GM18861 (cell line): ENCODE data around the gene CIC.

Experiments used
- ATAC-seq: cut with Tn5 transposase; IDR thresholded peaks from one replicate; pipeline ENCODE4 v1.9.1; 2021; ENCODE audit not compliant: unreplicated experiment

Gene CIC

DNA sequence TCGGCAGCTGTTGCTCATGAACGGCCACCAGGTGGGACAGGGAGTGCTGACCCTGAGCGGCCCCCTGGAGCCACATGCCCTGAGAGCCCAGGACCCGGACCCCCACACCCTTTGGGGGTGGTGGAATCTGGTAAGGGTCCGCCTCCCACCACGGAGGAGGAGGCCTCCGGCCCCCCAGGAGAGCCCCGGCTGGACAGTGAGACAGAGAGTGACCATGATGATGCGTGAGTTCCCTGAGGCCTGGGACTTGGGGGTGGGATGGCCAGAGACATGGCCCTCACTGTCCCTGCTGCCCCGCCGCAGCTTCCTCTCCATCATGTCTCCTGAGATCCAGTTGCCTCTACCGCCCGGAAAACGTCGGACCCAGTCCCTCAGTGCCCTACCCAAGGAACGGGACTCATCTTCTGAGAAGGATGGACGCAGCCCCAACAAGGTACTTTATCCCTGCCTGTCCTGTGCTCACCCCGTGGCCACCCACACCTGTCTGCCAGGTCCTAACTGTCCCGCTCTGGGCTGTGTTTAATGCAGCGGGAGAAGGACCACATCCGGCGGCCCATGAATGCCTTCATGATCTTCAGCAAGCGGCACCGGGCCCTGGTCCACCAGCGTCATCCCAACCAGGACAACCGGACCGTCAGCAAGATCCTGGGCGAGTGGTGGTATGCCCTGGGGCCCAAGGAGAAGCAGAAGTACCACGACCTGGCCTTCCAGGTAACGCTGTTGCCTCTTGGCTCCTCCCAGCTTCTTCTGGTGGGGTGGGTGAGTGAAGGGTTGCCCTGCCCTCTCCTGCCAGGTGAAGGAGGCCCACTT lies 18.2 kb downstream of the CIC start:
- no peak for ATAC-seq

DNA sequence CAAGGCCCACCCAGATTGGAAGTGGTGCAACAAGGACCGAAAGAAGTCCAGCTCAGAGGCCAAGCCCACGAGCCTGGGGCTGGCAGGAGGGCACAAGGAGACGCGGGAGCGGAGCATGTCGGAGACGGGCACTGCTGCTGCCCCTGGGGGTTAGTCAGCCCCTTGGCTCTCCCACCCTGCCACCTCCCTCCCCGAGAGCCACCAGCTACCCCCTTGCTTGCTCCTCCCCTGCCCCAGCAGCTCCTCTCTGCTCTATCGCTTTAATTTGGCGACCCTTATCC lies 18.7 kb downstream of the CIC start:
- ATAC-seq = no peak

DNA sequence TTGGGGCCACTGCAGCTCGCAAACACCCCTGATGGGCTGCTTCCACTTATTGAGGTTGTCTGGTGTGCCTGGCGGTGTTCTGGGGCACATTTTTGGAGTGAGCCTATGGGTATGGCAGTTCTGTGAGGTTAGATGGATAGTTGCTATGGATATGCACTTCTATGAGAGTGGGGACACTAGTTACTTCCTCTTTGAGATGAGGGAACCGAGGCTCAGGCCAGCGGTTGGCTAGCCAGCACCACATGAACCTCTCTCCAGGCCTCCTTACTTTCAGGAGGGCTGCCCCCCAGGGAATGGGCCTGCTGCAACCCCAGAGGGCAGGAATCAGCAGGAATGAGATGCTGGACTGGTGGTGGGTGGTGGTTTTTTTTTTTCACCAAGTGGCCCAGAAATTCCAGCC lies 19.3 kb downstream of the CIC start:
- ATAC-seq = no peak

DNA sequence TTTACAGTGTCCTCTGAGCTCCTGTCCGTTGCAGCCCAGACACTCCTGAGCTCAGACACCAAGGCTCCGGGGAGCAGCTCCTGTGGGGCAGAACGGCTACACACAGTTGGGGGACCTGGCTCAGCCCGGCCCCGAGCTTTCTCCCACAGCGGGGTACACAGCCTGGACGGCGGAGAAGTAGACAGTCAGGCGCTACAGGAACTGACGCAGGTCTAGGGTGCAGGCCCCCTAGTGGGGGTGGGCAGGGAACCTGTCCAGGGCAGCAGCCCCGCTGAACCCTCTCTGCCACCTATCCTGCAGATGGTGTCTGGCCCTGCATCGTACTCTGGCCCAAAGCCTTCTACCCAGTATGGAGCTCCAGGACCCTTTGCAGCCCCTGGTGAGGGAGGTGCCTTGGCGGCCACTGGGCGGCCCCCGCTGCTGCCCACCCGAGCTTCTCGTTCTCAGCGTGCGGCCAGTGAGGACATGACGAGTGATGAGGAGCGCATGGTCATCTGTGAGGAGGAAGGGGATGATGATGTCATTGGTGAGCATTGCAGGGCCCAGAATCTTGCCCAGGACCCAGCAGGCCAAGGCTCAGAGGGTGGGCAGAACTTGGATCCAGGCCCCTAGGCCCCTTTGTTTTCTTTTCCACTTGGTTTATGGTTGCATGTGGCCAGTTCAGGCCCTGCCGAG lies 20.0 kb downstream of the CIC start:
- no peak for ATAC-seq

DNA sequence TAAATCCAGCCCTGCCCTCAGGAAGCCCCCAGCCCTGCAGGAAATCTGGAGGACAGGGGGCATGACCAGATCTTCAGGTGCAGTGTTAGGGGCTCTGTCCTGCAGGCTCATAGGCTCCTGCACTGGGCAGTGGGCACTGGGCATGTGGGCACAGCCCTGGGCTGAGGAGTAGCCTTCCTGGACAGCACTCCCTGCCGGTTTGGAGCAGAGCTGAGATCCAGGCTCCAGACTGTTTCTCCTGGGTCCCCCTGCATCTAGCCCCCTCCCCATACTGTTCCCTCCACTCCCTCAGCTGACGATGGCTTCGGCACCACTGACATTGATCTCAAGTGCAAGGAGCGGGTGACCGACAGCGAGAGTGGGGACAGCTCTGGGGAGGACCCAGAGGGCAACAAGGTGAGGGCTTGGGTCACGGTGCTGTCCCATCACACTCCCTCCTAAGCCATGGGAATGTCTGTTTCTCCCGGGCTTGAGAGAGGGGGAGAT lies 20.5 kb downstream of the CIC start:
- ATAC-seq = no peak

DNA sequence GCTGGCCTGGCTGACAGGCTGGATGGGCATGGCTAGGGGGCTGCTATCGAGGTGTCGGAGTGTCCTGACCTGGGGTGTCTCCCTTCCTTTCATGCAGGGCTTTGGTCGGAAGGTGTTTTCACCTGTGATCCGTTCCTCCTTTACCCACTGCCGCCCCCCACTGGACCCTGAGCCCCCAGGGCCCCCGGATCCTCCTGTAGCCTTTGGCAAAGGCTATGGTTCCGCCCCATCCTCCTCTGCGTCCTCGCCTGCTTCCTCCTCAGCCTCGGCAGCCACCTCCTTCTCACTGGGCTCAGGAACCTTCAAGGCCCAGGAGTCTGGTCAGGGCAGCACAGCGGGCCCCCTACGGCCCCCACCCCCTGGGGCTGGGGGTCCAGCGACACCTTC lies 21.1 kb downstream of the CIC start:
- no peak for ATAC-seq

DNA sequence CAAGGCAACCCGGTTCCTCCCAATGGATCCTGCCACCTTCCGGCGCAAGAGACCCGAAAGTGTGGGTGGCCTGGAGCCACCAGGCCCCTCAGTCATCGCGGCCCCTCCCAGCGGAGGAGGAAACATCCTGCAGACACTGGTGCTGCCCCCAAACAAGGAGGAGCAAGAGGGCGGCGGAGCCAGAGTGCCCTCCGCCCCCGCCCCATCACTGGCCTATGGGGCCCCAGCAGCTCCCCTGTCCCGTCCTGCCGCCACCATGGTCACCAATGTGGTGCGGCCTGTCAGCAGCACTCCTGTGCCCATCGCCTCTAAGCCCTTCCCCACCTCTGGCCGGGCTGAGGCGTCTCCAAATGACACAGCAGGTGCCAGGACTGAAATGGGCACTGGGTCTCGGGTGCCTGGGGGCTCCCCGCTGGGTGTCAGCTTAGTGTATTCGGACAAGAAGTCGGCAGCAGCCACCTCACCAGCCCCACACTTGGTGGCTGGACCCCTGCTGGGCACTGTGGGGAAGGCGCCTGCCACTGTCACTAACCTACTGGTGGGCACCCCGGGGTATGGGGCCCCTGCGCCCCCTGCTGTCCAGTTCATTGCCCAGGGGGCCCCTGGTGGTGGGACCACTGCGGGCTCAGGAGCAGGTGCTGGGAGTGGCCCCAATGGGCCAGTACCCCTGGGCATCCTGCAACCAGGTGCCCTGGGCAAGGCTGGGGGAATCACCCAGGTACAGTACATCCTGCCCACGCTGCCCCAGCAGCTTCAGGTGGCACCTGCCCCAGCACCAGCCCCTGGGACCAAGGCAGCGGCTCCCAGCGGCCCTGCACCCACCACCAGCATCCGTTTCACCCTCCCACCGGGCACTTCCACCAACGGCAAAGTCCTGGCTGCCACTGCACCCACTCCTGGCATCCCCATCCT lies 21.7 kb downstream of the CIC start:
- ATAC-seq = no peak

DNA sequence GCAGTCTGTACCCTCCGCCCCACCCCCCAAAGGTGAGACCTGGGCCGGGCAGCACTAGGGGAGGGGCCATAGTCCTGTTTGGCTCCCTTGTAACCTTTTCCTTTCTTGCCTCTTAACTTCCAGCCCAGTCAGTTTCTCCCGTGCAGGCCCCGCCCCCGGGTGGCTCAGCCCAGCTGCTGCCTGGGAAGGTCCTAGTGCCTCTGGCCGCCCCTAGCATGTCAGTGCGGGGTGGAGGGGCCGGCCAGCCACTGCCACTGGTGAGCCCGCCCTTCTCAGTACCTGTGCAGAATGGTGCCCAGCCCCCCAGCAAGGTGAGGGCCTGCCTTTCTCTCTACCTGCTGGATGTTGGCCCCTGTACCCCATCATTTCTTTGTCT lies 22.4 kb downstream of the CIC start:
- no peak for ATAC-seq

DNA sequence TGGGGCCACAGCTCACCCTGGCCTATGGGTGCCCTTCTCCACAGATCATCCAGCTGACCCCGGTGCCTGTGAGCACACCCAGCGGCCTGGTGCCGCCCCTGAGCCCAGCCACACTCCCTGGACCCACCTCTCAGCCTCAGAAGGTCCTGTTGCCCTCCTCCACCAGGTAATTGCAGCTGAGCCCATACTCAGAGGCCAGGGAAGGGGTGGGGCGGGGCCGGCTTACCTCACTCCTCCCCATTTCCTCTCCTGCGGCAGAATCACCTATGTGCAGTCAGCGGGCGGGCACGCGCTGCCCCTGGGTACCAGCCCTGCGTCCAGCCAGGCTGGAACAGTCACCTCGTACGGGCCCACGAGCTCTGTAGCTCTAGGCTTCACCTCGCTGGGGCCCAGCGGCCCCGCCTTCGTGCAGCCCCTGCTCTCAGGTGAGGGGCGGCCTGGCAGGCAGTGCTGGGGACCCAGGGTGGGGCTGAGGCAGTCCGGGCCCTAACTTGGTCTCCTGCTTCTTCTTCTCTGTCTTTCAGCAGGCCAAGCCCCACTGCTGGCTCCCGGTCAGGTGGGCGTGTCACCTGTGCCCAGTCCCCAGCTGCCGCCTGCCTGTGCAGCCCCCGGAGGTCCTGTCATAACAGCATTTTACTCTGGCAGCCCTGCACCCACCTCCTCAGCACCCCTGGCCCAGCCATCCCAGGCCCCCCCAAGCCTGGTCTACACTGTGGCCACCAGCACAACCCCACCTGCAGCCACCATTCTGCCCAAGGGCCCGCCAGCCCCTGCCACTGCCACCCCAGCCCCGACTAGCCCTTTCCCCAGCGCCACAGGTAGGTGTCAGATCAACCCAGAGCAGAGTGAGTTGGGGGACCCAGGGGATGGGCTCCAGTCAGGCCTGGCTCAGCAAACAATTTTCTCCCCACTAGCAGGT lies 23.2 kb downstream of the CIC start:
- no peak for ATAC-seq

DNA sequence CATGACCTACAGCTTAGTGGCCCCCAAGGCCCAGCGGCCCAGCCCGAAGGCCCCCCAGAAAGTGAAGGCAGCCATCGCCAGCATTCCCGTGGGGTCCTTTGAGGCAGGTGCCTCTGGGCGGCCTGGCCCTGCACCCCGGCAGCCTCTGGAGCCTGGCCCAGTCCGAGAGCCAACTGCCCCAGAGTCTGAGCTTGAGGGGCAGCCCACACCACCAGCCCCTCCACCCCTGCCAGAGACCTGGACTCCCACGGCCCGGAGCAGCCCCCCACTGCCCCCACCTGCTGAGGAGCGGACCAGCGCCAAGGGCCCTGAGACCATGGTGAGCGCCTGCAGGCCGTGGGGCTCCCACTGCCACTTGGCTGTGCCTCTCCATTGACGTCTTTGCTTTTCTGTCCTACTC lies 23.9 kb downstream of the CIC start:
- ATAC-seq = no peak

DNA sequence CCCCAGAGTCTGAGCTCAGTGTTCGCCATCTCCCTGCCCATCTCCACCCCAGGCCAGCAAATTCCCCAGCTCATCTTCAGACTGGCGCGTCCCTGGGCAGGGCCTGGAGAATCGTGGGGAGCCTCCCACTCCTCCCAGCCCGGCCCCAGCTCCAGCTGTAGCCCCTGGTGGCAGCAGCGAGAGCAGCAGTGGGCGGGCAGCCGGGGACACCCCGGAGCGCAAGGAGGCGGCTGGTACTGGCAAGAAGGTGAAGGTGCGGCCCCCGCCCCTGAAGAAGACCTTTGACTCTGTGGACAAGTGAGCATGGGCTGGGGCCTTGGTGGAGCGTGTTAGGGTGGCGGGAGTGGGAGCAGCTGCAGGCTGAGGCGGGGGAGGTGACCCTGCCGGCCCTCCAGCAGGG lies 24.5 kb downstream of the CIC start:
- no peak for ATAC-seq

DNA sequence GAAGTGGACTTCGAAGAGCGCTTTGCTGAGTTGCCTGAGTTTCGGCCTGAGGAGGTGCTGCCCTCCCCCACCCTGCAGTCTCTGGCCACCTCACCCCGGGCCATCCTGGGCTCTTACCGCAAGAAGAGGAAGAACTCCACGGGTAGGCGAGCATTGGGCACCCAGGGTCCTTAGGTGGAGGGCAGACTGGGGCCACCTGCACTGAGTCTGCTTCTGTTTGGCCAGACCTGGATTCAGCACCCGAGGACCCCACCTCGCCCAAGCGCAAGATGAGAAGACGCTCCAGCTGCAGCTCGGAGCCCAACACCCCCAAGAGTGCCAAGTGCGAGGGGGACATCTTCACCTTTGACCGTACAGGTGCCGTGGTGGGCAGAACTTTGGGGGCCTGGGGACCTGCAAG lies 24.9 kb downstream of the CIC start:
- ATAC-seq = no peak

DNA sequence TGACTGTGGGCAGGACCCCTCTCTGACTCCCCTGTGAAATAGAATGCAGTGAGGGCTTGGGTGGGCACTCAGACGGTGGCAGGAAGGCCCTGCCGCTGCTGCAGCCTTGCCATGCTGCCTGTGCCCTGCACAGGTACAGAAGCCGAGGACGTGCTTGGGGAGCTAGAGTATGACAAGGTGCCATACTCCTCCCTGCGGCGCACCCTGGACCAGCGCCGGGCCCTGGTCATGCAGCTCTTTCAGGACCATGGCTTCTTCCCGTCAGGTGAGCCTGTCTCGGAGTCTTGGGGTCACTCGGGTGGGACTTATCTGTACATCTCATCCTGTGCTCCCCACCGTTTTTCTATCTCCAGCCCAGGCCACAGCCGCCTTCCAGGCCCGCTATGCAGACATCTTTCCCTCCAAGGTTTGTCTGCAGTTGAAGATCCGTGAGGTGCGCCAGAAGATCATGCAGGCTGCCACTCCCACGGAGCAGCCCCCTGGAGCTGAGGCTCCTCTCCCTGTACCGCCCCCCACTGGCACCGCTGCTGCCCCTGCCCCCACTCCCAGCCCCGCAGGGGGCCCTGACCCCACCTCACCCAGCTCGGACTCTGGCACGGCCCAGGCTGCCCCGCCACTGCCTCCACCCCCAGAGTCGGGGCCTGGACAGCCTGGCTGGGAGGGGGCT lies 25.6 kb downstream of the CIC start:
- no peak for ATAC-seq

DNA sequence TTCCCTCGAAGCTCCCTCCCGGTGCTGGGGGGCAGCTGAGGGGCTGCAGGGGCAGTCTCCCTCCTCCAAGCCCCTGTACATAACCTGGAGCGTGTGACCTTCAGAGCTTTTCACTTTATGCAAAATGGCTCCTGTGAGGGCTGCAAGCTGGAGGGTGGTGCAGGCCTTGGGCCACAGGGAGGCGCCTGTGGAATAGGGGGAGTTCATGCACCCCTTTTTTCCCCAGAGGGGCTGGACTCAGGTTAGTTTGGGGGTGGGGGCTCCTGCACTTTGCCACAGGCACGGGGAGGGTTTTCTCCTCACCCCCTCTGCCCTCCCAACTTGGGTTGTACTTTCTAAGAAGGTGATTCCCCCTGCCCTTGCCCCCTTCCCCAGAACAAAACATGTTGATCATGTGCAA lies 26.3 kb downstream of the CIC start:
- no peak for ATAC-seq

DNA sequence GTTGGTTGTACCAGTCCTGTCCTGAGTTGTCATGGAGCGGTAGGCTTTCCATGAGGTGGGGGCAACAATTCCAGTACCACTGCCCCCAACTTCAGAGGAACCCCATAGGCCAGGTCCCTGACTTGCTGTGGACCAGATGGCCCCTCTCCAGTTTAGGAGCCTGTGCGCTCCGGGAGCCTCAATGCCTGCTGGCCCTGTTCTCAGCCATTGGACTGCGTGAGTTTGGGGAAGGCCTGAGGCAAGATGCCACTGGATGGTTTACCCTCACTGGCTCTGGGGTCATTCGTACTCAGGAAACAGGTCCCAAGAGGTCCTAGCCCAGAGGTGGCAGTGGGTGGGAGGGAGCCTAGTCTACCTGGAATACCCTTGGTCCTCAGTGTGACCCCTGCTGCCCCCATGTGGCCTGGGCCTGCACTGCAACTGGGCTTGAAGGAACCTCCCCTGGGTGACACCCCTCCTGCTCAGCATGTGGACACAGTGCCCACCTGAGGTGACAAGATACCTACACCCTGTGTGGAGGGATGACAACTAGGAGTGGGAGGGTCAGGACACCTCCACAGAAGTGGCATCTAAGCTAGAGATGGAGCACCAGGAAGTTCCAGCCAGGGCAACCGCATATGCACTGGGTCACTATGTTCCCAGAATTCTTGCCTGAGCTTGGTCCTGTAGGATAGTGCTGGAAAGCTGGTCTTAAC lies 26.9 kb downstream of the CIC start:
- peak; percentile 42 for ATAC-seq

DNA sequence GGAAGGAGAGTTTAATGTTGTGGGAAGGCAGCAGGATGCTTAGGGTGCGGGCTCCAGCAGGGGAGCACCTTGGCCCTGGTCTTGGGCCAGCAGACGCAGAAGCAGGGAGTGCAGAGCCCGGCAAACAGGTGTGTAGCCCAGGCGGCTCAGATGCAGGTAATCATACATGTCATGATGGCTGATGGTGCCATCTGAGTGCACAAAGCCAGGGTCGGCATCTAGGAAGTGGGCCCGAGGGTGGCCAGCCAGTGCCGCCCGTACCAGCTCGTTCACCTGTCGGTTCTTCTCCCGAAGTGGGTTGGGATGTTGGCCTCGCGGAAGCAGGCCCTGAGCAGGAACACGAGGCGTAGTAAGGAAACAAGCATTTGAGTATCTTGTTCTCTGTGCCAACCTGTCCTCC lies 28.0 kb downstream of the CIC start:
- ATAC-seq = no peak

DNA sequence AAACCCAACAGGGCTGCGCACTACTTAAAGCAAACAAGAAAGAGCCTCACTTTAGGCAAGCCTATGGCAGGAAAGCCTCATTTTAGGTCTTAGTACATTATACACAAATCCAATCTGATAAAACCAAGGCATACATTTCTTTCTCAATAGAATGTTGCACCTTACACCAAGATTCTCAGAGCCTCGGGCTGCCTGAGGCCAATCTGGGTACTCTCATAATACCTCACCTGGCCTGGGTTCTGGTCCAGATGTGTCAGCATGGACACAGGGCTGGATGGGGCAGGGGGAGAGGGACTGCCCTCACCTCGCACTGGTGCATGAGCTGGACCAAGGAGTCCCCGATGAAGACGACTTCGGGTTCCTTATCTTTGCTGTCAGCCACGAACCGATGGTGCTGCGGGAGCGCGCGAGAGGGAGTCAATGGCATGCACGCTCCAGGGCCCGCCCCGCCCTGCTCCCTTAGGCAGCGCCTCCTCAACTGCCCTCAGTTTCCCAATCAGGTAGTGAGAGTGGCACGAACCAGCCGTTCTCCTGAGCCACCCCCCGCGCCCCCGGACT lies 32.7 kb downstream of the CIC start, which contains the start of gene PRR19:
TSS of gene PRR19 (plus strand) at position 487 of the 558 bp plus-strand sequence. CDS start 7,453 bp downstream, outside the sequence.
- ATAC-seq = no peak

DNA sequence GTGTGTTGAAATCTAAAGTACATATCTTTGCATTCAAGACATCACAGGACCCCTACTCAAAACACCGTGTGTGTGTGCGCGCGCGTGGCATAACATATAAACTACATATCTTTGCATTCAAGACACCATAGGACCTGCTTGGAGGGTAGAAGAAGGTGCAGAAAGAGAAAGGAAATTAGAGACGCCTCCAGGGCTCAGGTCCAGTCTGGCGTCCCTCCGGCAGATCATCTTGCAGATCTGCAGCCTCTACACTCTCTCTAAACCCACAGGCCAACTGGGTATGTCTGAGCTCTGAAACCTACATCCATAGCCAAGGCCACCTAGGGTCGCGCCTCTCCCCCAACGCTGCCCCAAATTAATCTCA lies 34.0 kb downstream of the CIC start:
- no peak for ATAC-seq

DNA sequence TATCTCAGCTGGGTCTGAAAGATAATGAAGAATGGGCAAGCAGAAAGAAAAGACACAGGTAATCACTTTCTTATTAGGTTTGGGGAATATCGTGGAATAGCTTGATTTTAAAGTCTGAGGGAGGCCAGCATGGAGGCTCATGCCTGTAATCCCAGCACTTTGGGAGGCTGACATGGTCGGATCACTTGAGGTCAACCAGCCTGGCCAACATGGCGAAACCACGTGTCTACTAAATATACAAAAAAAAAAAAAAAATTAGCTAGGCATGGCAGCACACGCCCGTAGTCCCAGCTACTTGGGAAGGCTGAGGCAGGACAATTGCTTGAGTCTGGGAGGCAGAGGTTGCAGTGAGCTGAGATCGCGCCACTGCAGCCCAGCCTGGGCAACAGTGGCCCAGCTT lies 34.8 kb downstream of the CIC start:
- no peak for ATAC-seq
